Neuronal stem cell (in vitro differentiated cells): Measurements from ENCODE around the gene PHF14.

Experiments
- DNase-seq: peaks from one replicate; pipeline ENCODE4 v3.0.0-alpha.2; 2013; ENCODE audit warnings: low spot score
- H2AFZ ChIP-seq: one replicate; pipeline ENCODE4 v1.6.1; 2013; ENCODE audit warnings: mild to moderate bottlenecking, low read length, inconsistent platforms
- H2AK5ac ChIP-seq: 2 replicates; pipeline ENCODE4 v1.6.1; 2013; ENCODE audit warnings: low read depth, mild to moderate bottlenecking, inconsistent platforms, low read length, moderate library complexity, mixed read lengths
- H2BK120ac ChIP-seq: 2 replicates; pipeline ENCODE4 v1.6.1; 2013; ENCODE audit warnings: low read depth, mild to moderate bottlenecking, inconsistent platforms, low read length, moderate library complexity, mixed read lengths
- H2BK12ac ChIP-seq: one replicate; pipeline ENCODE4 v1.6.1; 2013; ENCODE audit warnings: low read length, inconsistent platforms
- H2BK15ac ChIP-seq: 2 replicates; pipeline ENCODE4 v1.6.1; 2013; ENCODE audit warnings: mild to moderate bottlenecking, low read length, inconsistent platforms, mixed read lengths
- H2BK5ac ChIP-seq: one replicate; pipeline ENCODE4 v1.6.1; 2013; ENCODE audit warnings: inconsistent platforms, mild to moderate bottlenecking, low read length, moderate library complexity
- H3K14ac ChIP-seq: one replicate; pipeline ENCODE4 v1.6.1; 2013; ENCODE audit warnings: low read length, inconsistent platforms
- H3K18ac ChIP-seq: 2 replicates; pipeline ENCODE4 v1.6.1; 2013; ENCODE audit warnings: low read length, inconsistent platforms
- H3K23ac ChIP-seq: 2 replicates; pipeline ENCODE4 v1.6.1; 2013; ENCODE audit warnings: low read depth, mild to moderate bottlenecking, mixed read lengths, low read length, inconsistent platforms; ENCODE audit not compliant: poor library complexity
- H3K27ac ChIP-seq: replicated peaks from 3 replicates; pipeline ENCODE4 v1.5.1; 2013; ENCODE audit warnings: low read length, inconsistent platforms
- H3K27me3 ChIP-seq, 3 experiments: 2 replicates each; pipeline ENCODE4 v1.6.1; 2013; ENCODE audit warnings: low read length in 3 of 3, mild to moderate bottlenecking in 2 of 3, inconsistent platforms in 1 of 3, low read depth in 1 of 3, mixed read lengths in 1 of 3, moderate library complexity in 1 of 3; ENCODE audit not compliant: control insufficient read depth in 3 of 3, insufficient read depth in 3 of 3
- H3K36me3 ChIP-seq, 2 donors: replicated peaks in 1 of 2; 2 replicates each; pipeline ENCODE4 v1.6.1; 2013; ENCODE audit warnings: low read length in 2 of 2; ENCODE audit not compliant: control insufficient read depth in 2 of 2, insufficient read depth in 2 of 2
- H3K4ac ChIP-seq: 2 replicates; pipeline ENCODE4 v1.6.1; 2013; ENCODE audit warnings: inconsistent platforms, mild to moderate bottlenecking, low read length, moderate library complexity
- H3K4me1 ChIP-seq, 2 donors: 1 replicate in 1 of 2; 2 replicates in 1 of 2; pipeline ENCODE4 v1.6.1; 2013; ENCODE audit warnings: low read length in 2 of 2, low read depth in 1 of 2; ENCODE audit not compliant: control insufficient read depth in 2 of 2, insufficient read depth in 1 of 2
- H3K4me2 ChIP-seq: one replicate; pipeline ENCODE4 v1.6.1; 2013; ENCODE audit warnings: mild to moderate bottlenecking, low read length, inconsistent platforms; ENCODE audit not compliant: insufficient read depth, poor library complexity, severe bottlenecking
- H3K4me3 ChIP-seq, 2 donors: 2 replicates each; pipeline ENCODE4 v1.5.1; 2013; ENCODE audit warnings: low read length in 2 of 2, mild to moderate bottlenecking in 2 of 2, inconsistent platforms in 1 of 2, moderate library complexity in 1 of 2
- H3K79me1 ChIP-seq: one replicate; pipeline ENCODE4 v1.6.1; 2013; ENCODE audit warnings: low read depth, mild to moderate bottlenecking, inconsistent platforms, low read length, moderate library complexity
- H3K9ac ChIP-seq: one replicate; pipeline ENCODE4 v1.6.1; 2013; ENCODE audit warnings: mild to moderate bottlenecking, low read depth, low read length, inconsistent platforms; ENCODE audit not compliant: poor library complexity
- H3K9me3 ChIP-seq, 2 donors: replicated peaks in 1 of 2; 2 replicates each; pipeline versions ENCODE3 to v1.6.1; 2013; ENCODE audit warnings: low read length in 2 of 2, mild to moderate bottlenecking in 2 of 2, inconsistent platforms in 1 of 2, low read depth in 1 of 2, mixed read lengths in 1 of 2, moderate library complexity in 1 of 2; ENCODE audit not compliant: control insufficient read depth in 2 of 2, insufficient read depth in 1 of 2
- H4K8ac ChIP-seq: one replicate; pipeline ENCODE4 v1.6.1; 2013; ENCODE audit warnings: low read depth, mild to moderate bottlenecking, inconsistent platforms, low read length, moderate library complexity
- H4K91ac ChIP-seq: one replicate; pipeline ENCODE4 v1.6.1; 2013; ENCODE audit warnings: low read length, low read depth, mild to moderate bottlenecking, inconsistent platforms; ENCODE audit not compliant: poor library complexity
- WGBS, 2 donors: extraction: QIAGEN DNeasy Blood & Tissue Kit; methylation state at CpG; one replicate each; pipeline ENCODE4 v1.1.7; 2013; ENCODE audit warnings: missing lambda C conversion rate in 2 of 2, mixed read lengths in 1 of 2; ENCODE audit not compliant: insufficient read length in 2 of 2, insufficient replicate concordance in 1 of 2; ENCODE audit errors: extremely low coverage in 2 of 2; 5-methylcytosine and 5-hydroxymethylcytosine counted together

The PHF14 gene

GRCh38 chr7:11161499-11161898, 187.8 kb downstream of the PHF14 start:
- Histone ChIP-seq H3K23ac (no peak overlapping the region), H4K91ac (no peak overlapping the region), H3K36me3 (no peaks in the 10 kb centered on the region), H3K9ac (no peak overlapping the region), H3K9me3 (peaks cover 0 to 5% of the 10 kb centered on the region in 2 donors), H2AFZ (no peak overlapping the region), H3K18ac (no peak overlapping the region), H2BK15ac (no peak overlapping the region), H2BK12ac (no peak overlapping the region), H3K27me3 (no peaks in the 10 kb centered on the region), H3K4me1 (no peaks in the 10 kb centered on the region), H4K8ac (no peak overlapping the region), H2AK5ac (no peak overlapping the region), H3K27ac (no peak overlapping the region), H3K4me2 (no peak overlapping the region), H3K14ac (no peak overlapping the region), H3K79me1 (no peaks in the 10 kb centered on the region), H2BK120ac (no peak overlapping the region), H3K4ac (no peak overlapping the region), H3K4me3 (no peak overlapping the region), H2BK5ac (no peak overlapping the region)
- DNase-seq, result no peak
- no CpG with 5 or more reads among the region's 1 CpG for WGBS, 2 donors

- H3K9me3 ChIP-seq, result peaks cover 0 to 5% of the 10 kb centered on the region in 2 donors
- H3K23ac ChIP-seq, result no peak overlapping the region
- no peak overlapping the region for H2AK5ac ChIP-seq
- H4K91ac ChIP-seq, result no peak overlapping the region
- H2BK120ac ChIP-seq, result no peak overlapping the region
- H2AFZ ChIP-seq, result no peak overlapping the region
- H3K79me1 ChIP-seq, result no peaks in the 10 kb centered on the region
- no peak overlapping the region for H3K18ac ChIP-seq
- no peak for DNase-seq
- H3K27ac ChIP-seq, result no peak overlapping the region
- no peak overlapping the region for H3K4me3 ChIP-seq
- H2BK5ac ChIP-seq, result no peak overlapping the region
- WGBS, 2 donors, result no CpG with 5 or more reads among the region's 1 CpG
- no peaks in the 10 kb centered on the region for H3K4me1 ChIP-seq
- H4K8ac ChIP-seq, result no peak overlapping the region
- H3K9ac ChIP-seq, result no peak overlapping the region
- no peak overlapping the region for H2BK15ac ChIP-seq
- H3K27me3 ChIP-seq, result no peaks in the 10 kb centered on the region
- H3K4me2 ChIP-seq, result no peak overlapping the region
- no peak overlapping the region for H3K14ac ChIP-seq
- H3K4ac ChIP-seq, result no peak overlapping the region
- H2BK12ac ChIP-seq, result no peak overlapping the region
- no peaks in the 10 kb centered on the region for H3K36me3 ChIP-seq
These were observed 189.5 kb downstream of the PHF14 start for GRCh38 chr7:11163220-11163619.

- Histone ChIP-seq H4K91ac (no peak overlapping the region), H2BK120ac (no peak overlapping the region), H3K4me1 (no peaks in the 10 kb centered on the region), H2BK5ac (no peak overlapping the region), H3K23ac (no peak overlapping the region), H2BK12ac (no peak overlapping the region), H3K4me2 (no peak overlapping the region), H2AK5ac (no peak overlapping the region), H3K36me3 (peaks cover 0 to 5% of the 10 kb centered on the region in 2 donors), H3K27me3 (no peaks in the 10 kb centered on the region), H4K8ac (no peak overlapping the region), H3K9me3 (no peaks in the 10 kb centered on the region), H3K4ac (no peak overlapping the region), H3K79me1 (no peaks in the 10 kb centered on the region), H3K27ac (no peak overlapping the region), H3K9ac (no peak overlapping the region), H3K4me3 (no peak overlapping the region), H3K14ac (no peak overlapping the region), H2AFZ (no peak overlapping the region), H2BK15ac (no peak overlapping the region), H3K18ac (no peak overlapping the region)
- no peak for DNase-seq
- WGBS, 2 donors, result no CpG with 5 or more reads among the region's 1 CpG
These were observed 192.4 kb downstream of the PHF14 start for GRCh38 chr7:11166051-11166450.

DNA sequence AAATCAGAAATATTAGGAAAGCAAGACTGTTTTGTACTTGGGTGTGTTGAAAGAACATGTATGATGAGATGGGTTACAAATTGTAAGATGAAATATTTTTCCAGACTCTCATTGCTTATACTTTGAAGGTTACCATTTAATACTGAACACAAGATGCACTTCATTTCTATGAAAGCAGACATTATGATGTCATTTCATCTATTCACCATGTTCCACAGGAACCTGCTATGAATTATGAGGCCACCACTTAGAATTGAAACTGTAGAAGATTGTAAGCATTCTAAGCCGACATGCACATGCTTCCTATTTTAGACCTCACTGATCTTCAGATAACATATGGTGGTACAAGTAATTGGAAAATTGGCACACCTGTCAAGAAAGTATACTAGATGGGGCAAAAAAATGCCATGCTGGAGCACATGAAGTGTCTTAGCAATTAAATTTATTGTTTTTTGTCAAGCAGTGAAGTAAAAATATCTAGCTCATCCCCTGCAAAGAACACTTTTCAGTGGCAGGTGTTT, 195.0 kb downstream of the PHF14 start:
- no peak overlapping the region for H4K8ac ChIP-seq

More for the DNA sequence above, 195.0 kb downstream of the PHF14 start:
- H3K4me2 ChIP-seq, result no peak overlapping the region
- no peak overlapping the region for H3K9ac ChIP-seq
- H3K9me3 ChIP-seq, result no peaks in the 10 kb centered on the region
- no peak overlapping the region for H2BK5ac ChIP-seq
- WGBS, 2 donors, result no CpG with 5 or more reads among the region's 1 CpG
- no peak overlapping the region for H2BK120ac ChIP-seq
- H3K27me3 ChIP-seq, result no peaks in the 10 kb centered on the region
- no peak overlapping the region for H2AK5ac ChIP-seq
- H2BK12ac ChIP-seq, result peak overlapping the region; percentile 58
- no peak overlapping the region for H3K4ac ChIP-seq
- H3K14ac ChIP-seq, result no peak overlapping the region
- no peak overlapping the region for H2BK15ac ChIP-seq
- no peaks in the 10 kb centered on the region for H3K79me1 ChIP-seq
- no peak overlapping the region for H3K4me3 ChIP-seq
- H3K23ac ChIP-seq, result no peak overlapping the region
- no peak for DNase-seq
- no peaks in the 10 kb centered on the region for H3K4me1 ChIP-seq
- no peak overlapping the region for H3K27ac ChIP-seq
- no peak overlapping the region for H3K18ac ChIP-seq
- H4K91ac ChIP-seq, result no peak overlapping the region
- no peak overlapping the region for H2AFZ ChIP-seq
- peaks cover 0 to 5% of the 10 kb centered on the region in 2 donors for H3K36me3 ChIP-seq
